GM23338 (cell line): ENCODE data around the gene PARD3. TPM values are rescaled to one million over a fixed set of nuclear protein-coding genes. Genes with fewer than 3 reads are reported as not detected.

ENCODE experiments used
- ATAC-seq: fragments of 200-7000 bp; cut with Tn5 transposase; 3 replicates; pipeline ENCODE4 v1.9.1; 2020
- DNase-seq: peaks from one replicate; pipeline ENCODE4 v3.0.0-alpha.2; 2015; ENCODE audit warnings: low spot score
- H2AFZ ChIP-seq: fragments of 200-600 bp; sonication (generic); 2 replicates; pipeline ENCODE4 v1.8.0; 2016; ENCODE audit warnings: antibody characterized with exemption, mild to moderate bottlenecking, moderate library complexity
- H3F3A ChIP-seq: fragments of 200-600 bp; sonication (generic); replicated peaks from 2 replicates; pipeline ENCODE4 v1.8.0; 2017; ENCODE audit warnings: antibody characterized with exemption, mixed run types, low read depth
- H3K27ac ChIP-seq: fragments of 200-600 bp; sonication (generic); 2 replicates; pipeline ENCODE4 v1.6.1; 2016; ENCODE audit warnings: low read depth
- H3K27me3 ChIP-seq: fragments of 200-600 bp; sonication (generic); 2 replicates; pipeline ENCODE4 v1.8.0; 2016; ENCODE audit warnings: mild to moderate bottlenecking, mixed run types, moderate library complexity; ENCODE audit not compliant: insufficient read depth
- H3K36me3 ChIP-seq: fragments of 200-600 bp; sonication (generic); 2 replicates; pipeline ENCODE4 v1.8.0; 2016; ENCODE audit warnings: mild to moderate bottlenecking; ENCODE audit not compliant: insufficient read depth
- H3K4me1 ChIP-seq: fragments of 200-600 bp; sonication (generic); 2 replicates; pipeline ENCODE4 v1.8.0; 2016; ENCODE audit warnings: mild to moderate bottlenecking, moderate library complexity; ENCODE audit not compliant: insufficient read depth
- H3K4me2 ChIP-seq: fragments of 200-600 bp; sonication (generic); 2 replicates; pipeline ENCODE4 v1.7.1; 2017; ENCODE audit warnings: mixed run types
- H3K4me3 ChIP-seq: fragments of 200-600 bp; sonication (generic); 2 replicates; pipeline ENCODE4 v1.6.1; 2016; ENCODE audit warnings: mixed run types
- H3K79me2 ChIP-seq: fragments of 200-600 bp; sonication (generic); replicated peaks from 2 replicates; pipeline ENCODE4 v1.8.0; 2017; ENCODE audit warnings: mild to moderate bottlenecking; ENCODE audit not compliant: insufficient read depth
- H3K9me2 ChIP-seq: fragments of 200-600 bp; sonication (generic); 2 replicates; pipeline ENCODE4 v1.8.0; 2017; ENCODE audit not compliant: insufficient read depth
- H4K20me1 ChIP-seq: fragments of 200-600 bp; sonication (generic); replicated peaks from 2 replicates; pipeline ENCODE4 v1.8.0; 2017; ENCODE audit warnings: mild to moderate bottlenecking; ENCODE audit not compliant: insufficient read depth
- H3K27ac Mint-ChIP-seq: 2 replicates; pipeline ENCODE4 v1.8.0; 2020; ENCODE audit warnings: inconsistent platforms, mild to moderate bottlenecking, moderate library complexity, mixed read lengths
- H3K27me3 Mint-ChIP-seq: 3 replicates; pipeline ENCODE4 v1.8.0; 2022; ENCODE audit warnings: low read depth, mild to moderate bottlenecking, moderate library complexity, mixed read lengths, inconsistent platforms; ENCODE audit not compliant: insufficient read depth, poor library complexity
- H3K36me3 Mint-ChIP-seq: 3 replicates; pipeline ENCODE4 v1.8.0; 2021; ENCODE audit warnings: low read depth, mild to moderate bottlenecking, inconsistent platforms, moderate library complexity, mixed read lengths
- H3K4me1 Mint-ChIP-seq: 3 replicates; pipeline ENCODE4 v1.8.0; 2020; ENCODE audit warnings: mild to moderate bottlenecking, inconsistent platforms, mixed read lengths
- H3K4me3 Mint-ChIP-seq: 3 replicates; pipeline ENCODE4 v1.8.0; 2021; ENCODE audit warnings: moderate library complexity, mild to moderate bottlenecking, inconsistent platforms, mixed read lengths
- H3K9me3 Mint-ChIP-seq: 3 replicates; pipeline ENCODE4 v1.8.0; 2020; ENCODE audit warnings: moderate library complexity, mild to moderate bottlenecking, inconsistent platforms, mixed read lengths
- CREB1 ChIP-seq: fragments of 250-450 bp; sonication (Bioruptor Pico); IDR thresholded peaks from 2 replicates; pipeline ENCODE4 v1.5.0; 2020; ENCODE audit warnings: low read depth, mild to moderate bottlenecking, moderate library complexity
- CTCF ChIP-seq, 2 experiments: fragments of 200-600 bp in 1 of 2; sonication (generic) in 1 of 2; conservative IDR thresholded peaks; 2 replicates each; pipeline versions ENCODE4 v1.5.1 to v1.6.1; 2016 to 2017; ENCODE audit warnings: antibody characterized with exemption in 2 of 2, low read depth in 2 of 2, mild to moderate bottlenecking in 2 of 2, moderate library complexity in 1 of 2
- EZH2phosphoT487 ChIP-seq: fragments of 200-600 bp; sonication (generic); IDR thresholded peaks from one replicate; pipeline ENCODE4 v1.8.1; 2018; ENCODE audit warnings: antibody characterized with exemption; ENCODE audit not compliant: unreplicated experiment
- NANOG ChIP-seq: IDR thresholded peaks from 2 replicates; pipeline ENCODE4 v1.6.1; 2016; ENCODE audit warnings: antibody characterized with exemption, borderline replicate concordance
- STAT1 ChIP-seq: IDR thresholded peaks from one replicate; pipeline ENCODE4 v1.6.1; 2016; ENCODE audit warnings: antibody characterized with exemption; ENCODE audit not compliant: unreplicated experiment
- ZNF331 ChIP-seq: fragments of 250-450 bp; sonication (Bioruptor Pico); IDR thresholded peaks from 2 replicates; pipeline ENCODE4 v1.5.0; 2020; ENCODE audit warnings: low read depth, mild to moderate bottlenecking, moderate library complexity
- ZNF462 ChIP-seq: fragments of 250-450 bp; sonication (Bioruptor Pico); IDR thresholded peaks from 2 replicates; pipeline ENCODE4 v1.5.0; 2020; ENCODE audit warnings: mild to moderate bottlenecking, moderate library complexity
- polyA plus RNA-seq: library from polyadenylated mRNA; unstranded; fragments of >200 nt; fragmentation: Nextera tagmentation; extraction: Ambion mirVana; gene quantifications from 2 replicates; pipeline ENCODE4 v1.2.1, GENCODE V29; 2016
- total RNA-seq: library from RNA; depleted of rRNA; stranded (reverse); fragments of >200 nt; shearing (Covaris generic); gene quantifications from 2 replicates; pipeline ENCODE4 v1.2.3, GENCODE V29; 2014
- TF ChIP-seq, protein P1 (sequence below): IDR thresholded peaks from one replicate; pipeline ENCODE4 v1.6.1; 2018; ENCODE audit warnings: antibody characterized with exemption; ENCODE audit not compliant: unreplicated experiment

Gene PARD3
- total and polyA plus RNA-seq, 2 experiments from 2014 or later, result 30.2 to 51.4 TPM

- TF ChIP-seq ZNF462, result no peak
- no peak for TF ChIP-seq NANOG
- TF ChIP-seq ZNF331, result no peak
- no peak for TF ChIP-seq CREB1 (CRISPR knock-in tag)
These were observed 524.5 kb downstream of the PARD3 start (continued) for GRCh38 chr10:34290412-34291081.

GRCh38 chr10:34288634-34289033, 526.5 kb downstream of the PARD3 start:
- Mint-ChIP-seq H3K4me1 (peaks cover 28% of the 10 kb centered on the region), H3K36me3 (no peaks in the 10 kb centered on the region), H3K27ac (no peak overlapping the region; the same call in 1 of the 2 replicates), H3K27me3 (no peaks in the 10 kb centered on the region), H3K9me3 (no peaks in the 10 kb centered on the region), H3K4me3 (no peak overlapping the region)
- H3K36me3 ChIP-seq, result no peaks in the 10 kb centered on the region
- no peaks in the 10 kb centered on the region for H3K9me2 ChIP-seq
- DNase-seq, result no peak
- no peaks in the 10 kb centered on the region for H3K27me3 ChIP-seq
- no peak overlapping the region for H3K4me2 ChIP-seq
- H4K20me1 ChIP-seq, result no peaks in the 10 kb centered on the region
- H3K4me3 ChIP-seq, result no peak overlapping the region
- ATAC-seq, result no peak
- peaks cover 10% of the 10 kb centered on the region for H3K4me1 ChIP-seq
- no peak overlapping the region for H2AFZ ChIP-seq
- no peak overlapping the region for H3K27ac ChIP-seq
- H3K79me2 ChIP-seq, result no peaks in the 10 kb centered on the region
- H3F3A ChIP-seq, result no peaks in the 10 kb centered on the region
- TF ChIP-seq EZH2phosphoT487 (no peak), ZNF331 (no peak), STAT1 (no peak), CTCF (conservative IDR thresholded peaks at IDR 0.05; ENCODE audit: low read depth in 2 of 2) (no peak)
- TF ChIP-seq, protein P1, sequence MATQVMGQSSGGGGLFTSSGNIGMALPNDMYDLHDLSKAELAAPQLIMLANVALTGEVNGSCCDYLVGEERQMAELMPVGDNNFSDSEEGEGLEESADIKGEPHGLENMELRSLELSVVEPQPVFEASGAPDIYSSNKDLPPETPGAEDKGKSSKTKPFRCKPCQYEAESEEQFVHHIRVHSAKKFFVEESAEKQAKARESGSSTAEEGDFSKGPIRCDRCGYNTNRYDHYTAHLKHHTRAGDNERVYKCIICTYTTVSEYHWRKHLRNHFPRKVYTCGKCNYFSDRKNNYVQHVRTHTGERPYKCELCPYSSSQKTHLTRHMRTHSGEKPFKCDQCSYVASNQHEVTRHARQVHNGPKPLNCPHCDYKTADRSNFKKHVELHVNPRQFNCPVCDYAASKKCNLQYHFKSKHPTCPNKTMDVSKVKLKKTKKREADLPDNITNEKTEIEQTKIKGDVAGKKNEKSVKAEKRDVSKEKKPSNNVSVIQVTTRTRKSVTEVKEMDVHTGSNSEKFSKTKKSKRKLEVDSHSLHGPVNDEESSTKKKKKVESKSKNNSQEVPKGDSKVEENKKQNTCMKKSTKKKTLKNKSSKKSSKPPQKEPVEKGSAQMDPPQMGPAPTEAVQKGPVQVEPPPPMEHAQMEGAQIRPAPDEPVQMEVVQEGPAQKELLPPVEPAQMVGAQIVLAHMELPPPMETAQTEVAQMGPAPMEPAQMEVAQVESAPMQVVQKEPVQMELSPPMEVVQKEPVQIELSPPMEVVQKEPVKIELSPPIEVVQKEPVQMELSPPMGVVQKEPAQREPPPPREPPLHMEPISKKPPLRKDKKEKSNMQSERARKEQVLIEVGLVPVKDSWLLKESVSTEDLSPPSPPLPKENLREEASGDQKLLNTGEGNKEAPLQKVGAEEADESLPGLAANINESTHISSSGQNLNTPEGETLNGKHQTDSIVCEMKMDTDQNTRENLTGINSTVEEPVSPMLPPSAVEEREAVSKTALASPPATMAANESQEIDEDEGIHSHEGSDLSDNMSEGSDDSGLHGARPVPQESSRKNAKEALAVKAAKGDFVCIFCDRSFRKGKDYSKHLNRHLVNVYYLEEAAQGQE, result no peak
